Lower leg skin (tissue), 4 donors: ENCODE measurements around the gene LIN54. TPM values are rescaled to one million over a fixed set of nuclear protein-coding genes. Genes with fewer than 3 reads are reported as not detected.

Source experiments
- DNase-seq, 2 donors: peaks; one replicate each; pipeline ENCODE4 v3.0.0-alpha.2; 2019; ENCODE audit warnings: low spot score in 2 of 2
- H3K4me3 ChIP-seq: fragments of 200-600 bp; sonication (generic); 2 replicates; pipeline ENCODE4 v1.5.1; 2017; ENCODE audit warnings: mild to moderate bottlenecking, low read depth; ENCODE audit not compliant: poor library complexity, severe bottlenecking
- CTCF ChIP-seq, 3 donors: fragments of 450-650 bp; IDR thresholded peaks; one replicate each; pipeline ENCODE4 v1.5.1; 2016; ENCODE audit warnings: antibody characterized with exemption in 3 of 3, mild to moderate bottlenecking in 3 of 3, moderate library complexity in 2 of 3
- POLR2A ChIP-seq, 2 donors: fragments of 450-650 bp; IDR thresholded peaks; one replicate each; pipeline ENCODE4 v1.6.1; 2016 to 2017; ENCODE audit warnings: antibody characterized with exemption in 2 of 2, mild to moderate bottlenecking in 1 of 2, moderate library complexity in 1 of 2
- WGBS, 2 donors: methylation state at CpG; one replicate each; pipeline ENCODE4 v1.1.5; 2018; 5-methylcytosine and 5-hydroxymethylcytosine counted together
- intact Hi-C: fragments of 100-400 bp; cut with DNase I; formaldehyde crosslinking; loops from one replicate; pipeline ENCODE4 v1.15.0; 2023; ENCODE audit warnings: low total_unique reads
- total RNA-seq, 4 donors: library from RNA; depleted of rRNA; stranded (reverse); fragments of >200 nt; gene quantifications; one replicate each; pipeline ENCODE4 v1.1.0, GENCODE V29; 2016

Gene LIN54
- total RNA-seq, 4 donors from 2014 or later: 16.9 to 25.3 (median 17.8) TPM

GRCh38 chr4:82948647-82949204 is 61.9 kb downstream of the LIN54 start:
- intact Hi-C loops: no loop called here
- TF ChIP-seq CTCF (IDR thresholded peaks at IDR 0.05) (no peak), POLR2A (IDR thresholded peaks at IDR 0.05) (no peak)
- 96 to 97% methylated on average over 1 of the region's 1 CpG for WGBS, 2 donors

DNA sequence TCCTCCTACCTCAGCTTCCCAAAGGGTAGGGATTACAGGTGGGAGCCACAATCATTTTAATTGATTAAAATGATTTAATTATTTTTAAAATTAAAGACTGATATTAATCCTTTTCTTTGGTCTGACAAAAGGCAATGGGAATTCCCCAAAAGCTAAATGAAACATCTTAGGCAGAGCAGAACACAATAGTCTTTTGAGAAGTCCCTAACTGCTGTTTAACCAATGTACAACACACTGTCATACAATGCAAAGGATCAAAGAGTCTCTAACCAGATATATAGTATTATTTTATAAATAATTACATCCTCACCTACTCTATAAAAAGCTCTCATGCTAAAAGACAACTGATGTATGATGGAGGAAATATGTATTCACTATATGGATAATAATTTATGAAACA is 63.1 kb downstream of the LIN54 start:
- DNase-seq: no peak
- intact Hi-C loops: no loop called here
- TF ChIP-seq POLR2A (IDR thresholded peaks at IDR 0.05) (no peak), CTCF (IDR thresholded peaks at IDR 0.05) (no peak)
- no peak overlapping the region for H3K4me3 ChIP-seq

More at GRCh38 chr4:82948647-82949204, 61.9 kb downstream of the LIN54 start:
- DNase-seq: no peak
- H3K4me3 ChIP-seq: no peak overlapping the region

DNA sequence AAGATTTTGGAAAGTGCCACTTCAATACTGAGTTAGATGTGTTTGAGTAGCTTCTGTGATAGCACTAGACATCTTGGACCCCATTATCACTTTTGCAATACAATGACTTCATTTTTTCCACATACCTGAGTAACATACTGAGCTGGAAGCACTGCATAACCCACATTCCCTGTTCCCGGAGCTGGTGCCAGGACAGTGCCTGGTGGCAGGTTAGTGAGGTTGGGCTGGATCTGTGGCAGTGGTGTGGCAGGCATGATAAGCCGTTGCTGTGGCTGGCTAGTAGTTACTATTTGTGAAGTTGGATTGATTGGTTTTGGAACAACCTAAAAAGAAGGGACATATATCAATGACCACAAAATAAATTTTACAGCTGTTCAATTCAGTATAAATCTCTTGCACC is 71.2 kb downstream of the LIN54 start:
- TF ChIP-seq POLR2A (IDR thresholded peaks at IDR 0.05) (no peak), CTCF (IDR thresholded peaks at IDR 0.05) (no peak)
- intact Hi-C loops: no loop called here
- WGBS, 2 donors: 72 to 81% methylated on average over 2 of the region's 2 CpGs
- no peak for DNase-seq
- H3K4me3 ChIP-seq: no peak overlapping the region

DNA sequence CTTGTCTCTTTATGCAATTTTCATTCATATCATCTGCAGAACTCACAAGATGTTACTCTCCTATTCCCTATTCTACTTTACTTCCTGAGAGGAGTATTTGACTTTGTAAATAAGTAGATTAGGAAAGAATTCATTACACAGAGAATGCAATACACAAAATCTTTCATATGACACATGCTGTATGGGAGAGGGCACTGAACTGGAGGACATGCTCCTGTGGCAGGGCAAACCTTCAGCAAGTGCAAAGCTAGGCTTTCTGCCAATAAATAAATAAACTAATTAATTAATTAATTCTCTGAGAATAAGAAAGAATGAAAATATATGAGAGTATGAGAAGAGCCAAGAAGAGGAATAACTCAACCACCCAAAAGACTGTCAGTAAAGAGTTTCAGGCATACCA is 76.2 kb downstream of the LIN54 start:
- TF ChIP-seq POLR2A (IDR thresholded peaks at IDR 0.05) (no peak), CTCF (IDR thresholded peaks at IDR 0.05) (no peak)
- intact Hi-C loops: no loop called here
- DNase-seq: no peak
- H3K4me3 ChIP-seq: no peak overlapping the region

- intact Hi-C loops: no loop called here
- DNase-seq: no peak
- no peak overlapping the region for H3K4me3 ChIP-seq
- TF ChIP-seq POLR2A (IDR thresholded peaks at IDR 0.05) (no peak), CTCF (IDR thresholded peaks at IDR 0.05) (no peak)
- WGBS, 2 donors: 84 to 86% methylated on average over 5 of the region's 5 CpGs
These were observed 79.5 kb downstream of the LIN54 start for GRCh38 chr4:82930848-82931755.
